Transverse colon (tissue), 3 donors: ENCODE data around the gene YAP1.

Experiments
- CTCF ChIP-seq, 5 experiments: fragments of 200-600 bp in 3 of 5; fragments of 450-650 bp in 2 of 5; sonication (generic) in 3 of 5; IDR thresholded peaks; 1 replicate in 2 of 5; 2 replicates in 3 of 5; pipeline ENCODE4 v1.5.1; 2016 to 2017; ENCODE audit warnings: antibody characterized with exemption in 5 of 5, inconsistent platforms in 3 of 5, mild to moderate bottlenecking in 2 of 5, moderate library complexity in 1 of 5
- POLR2A ChIP-seq: fragments of 450-650 bp; IDR thresholded peaks from one replicate; pipeline ENCODE4 v1.6.1; 2016; ENCODE audit warnings: antibody characterized with exemption, mild to moderate bottlenecking, moderate library complexity

GRCh38 chr11:102279641-102280170 is 169.5 kb downstream of the YAP1 start:
- TF ChIP-seq CTCF (IDR thresholded peaks at IDR 0.05): peak in 2 of 5 experiments; percentile 34 to 62
- TF ChIP-seq POLR2A: no peak
